Measurements from ENCODE around the gene GSTO1. TPM values are rescaled to one million over a fixed set of nuclear protein-coding genes. Genes with fewer than 3 reads are reported as not detected.

GSTO1 gene
- total and polyA plus RNA-seq, 4 donors = 137 to 349 (median 211) TPM

DNA sequence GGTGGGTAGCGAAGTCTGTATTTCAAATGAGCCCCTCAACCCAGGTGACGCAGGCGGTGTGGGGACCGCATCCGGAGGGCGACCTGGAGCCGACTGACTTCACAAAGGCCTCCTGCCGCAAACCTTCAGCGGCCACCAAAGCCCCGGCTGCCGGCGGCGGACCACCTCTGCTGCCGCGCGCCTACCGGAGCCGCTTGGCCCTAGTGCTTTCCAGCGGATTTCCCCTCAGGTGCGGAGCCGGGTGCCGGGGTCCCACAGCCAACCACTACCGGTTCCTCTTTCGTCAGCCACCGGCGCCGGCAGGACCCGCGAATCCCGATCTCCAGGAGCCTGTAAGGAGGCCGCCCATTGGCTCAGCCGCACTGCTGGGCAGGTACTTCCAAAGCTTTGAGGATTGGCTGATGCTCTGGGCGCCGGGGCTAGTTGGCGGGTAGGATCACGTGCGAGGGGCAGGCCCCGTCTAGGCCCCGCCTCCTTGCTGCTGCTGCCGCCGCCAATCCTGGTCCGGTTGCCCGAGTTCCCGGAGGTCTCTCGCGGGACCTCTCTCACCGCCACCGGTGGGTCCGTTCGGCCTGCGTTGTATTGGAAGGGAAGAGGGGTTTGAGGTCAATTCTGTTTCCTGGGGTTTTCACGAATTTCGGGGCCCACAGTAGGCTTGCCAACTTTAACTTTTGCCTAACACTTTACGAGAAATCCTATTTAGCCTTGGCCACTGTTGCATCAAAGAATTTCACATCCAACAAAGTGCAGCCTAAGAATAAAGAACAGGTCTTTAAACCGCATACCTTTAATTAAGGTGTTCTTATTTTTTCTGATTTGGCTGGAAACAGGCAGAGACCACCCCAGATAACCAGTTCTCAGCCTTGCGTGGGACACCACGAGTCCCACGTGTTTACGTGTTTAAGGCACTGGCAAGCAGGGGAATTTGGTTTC, 14.3 kb downstream of the GSTO1 start, which contains the start of gene GSTO2:
Gene GSTO2, plus strand, starts transcription at position 472 of the 933 bp plus-strand sequence. CDS start 5,732 bp downstream, outside the sequence.
- H3K9me3 ChIP-seq (ENCODE audit: control insufficient read depth in 4 of 4, low read length in 3 of 4) = no peaks in the 10 kb centered on the region
- no peaks in the 10 kb centered on the region for H3K27me3 ChIP-seq (ENCODE audit: control insufficient read depth in 4 of 4, insufficient read depth in 4 of 4, low read length in 3 of 4)
- TF ChIP-seq, protein P1, sequence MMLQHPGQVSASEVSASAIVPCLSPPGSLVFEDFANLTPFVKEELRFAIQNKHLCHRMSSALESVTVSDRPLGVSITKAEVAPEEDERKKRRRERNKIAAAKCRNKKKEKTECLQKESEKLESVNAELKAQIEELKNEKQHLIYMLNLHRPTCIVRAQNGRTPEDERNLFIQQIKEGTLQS (IDR thresholded peaks at IDR 0.05) = peak; percentile 59
- TF ChIP-seq FOXA2 (IDR thresholded peaks at IDR 0.05) (no peak), RXRA (IDR thresholded peaks at IDR 0.05) (no peak), SP1 (IDR thresholded peaks at IDR 0.05) (peak; percentile 83), YY1 (IDR thresholded peaks at IDR 0.05) (no peak), HNF4G (IDR thresholded peaks at IDR 0.05) (no peak), RAD21 (IDR thresholded peaks at IDR 0.05) (peak in 1 of 2 donors; percentile 4), JUND (IDR thresholded peaks at IDR 0.05) (peak in 1 of 2 donors; percentile 21), HNF4A (conservative IDR thresholded peaks at IDR 0.05) (peak in 1 of 2 donors; percentile 9), GABPA (IDR thresholded peaks at IDR 0.05 in 1 of 2, conservative IDR thresholded peaks at IDR 0.05 in 1 of 2) (peak; percentile 46 to 83), NR2F2 (IDR thresholded peaks at IDR 0.05) (no peak), TAF1 (conservative IDR thresholded peaks at IDR 0.05) (peak; percentile 1), FOXA1 (IDR thresholded peaks at IDR 0.05) (no peak), EGR1 (IDR thresholded peaks at IDR 0.05; ENCODE audit: low read depth in 2 of 2) (no peak)
- TF ChIP-seq, protein P2, sequence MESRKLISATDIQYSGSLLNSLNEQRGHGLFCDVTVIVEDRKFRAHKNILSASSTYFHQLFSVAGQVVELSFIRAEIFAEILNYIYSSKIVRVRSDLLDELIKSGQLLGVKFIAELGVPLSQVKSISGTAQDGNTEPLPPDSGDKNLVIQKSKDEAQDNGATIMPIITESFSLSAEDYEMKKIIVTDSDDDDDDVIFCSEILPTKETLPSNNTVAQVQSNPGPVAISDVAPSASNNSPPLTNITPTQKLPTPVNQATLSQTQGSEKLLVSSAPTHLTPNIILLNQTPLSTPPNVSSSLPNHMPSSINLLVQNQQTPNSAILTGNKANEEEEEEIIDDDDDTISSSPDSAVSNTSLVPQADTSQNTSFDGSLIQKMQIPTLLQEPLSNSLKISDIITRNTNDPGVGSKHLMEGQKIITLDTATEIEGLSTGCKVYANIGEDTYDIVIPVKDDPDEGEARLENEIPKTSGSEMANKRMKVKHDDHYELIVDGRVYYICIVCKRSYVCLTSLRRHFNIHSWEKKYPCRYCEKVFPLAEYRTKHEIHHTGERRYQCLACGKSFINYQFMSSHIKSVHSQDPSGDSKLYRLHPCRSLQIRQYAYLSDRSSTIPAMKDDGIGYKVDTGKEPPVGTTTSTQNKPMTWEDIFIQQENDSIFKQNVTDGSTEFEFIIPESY (IDR thresholded peaks at IDR 0.05) = peak; percentile 98
- TF ChIP-seq, protein P3, sequence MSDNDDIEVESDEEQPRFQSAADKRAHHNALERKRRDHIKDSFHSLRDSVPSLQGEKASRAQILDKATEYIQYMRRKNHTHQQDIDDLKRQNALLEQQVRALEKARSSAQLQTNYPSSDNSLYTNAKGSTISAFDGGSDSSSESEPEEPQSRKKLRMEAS (IDR thresholded peaks at IDR 0.05) = no peak
- TF ChIP-seq, protein P4, sequence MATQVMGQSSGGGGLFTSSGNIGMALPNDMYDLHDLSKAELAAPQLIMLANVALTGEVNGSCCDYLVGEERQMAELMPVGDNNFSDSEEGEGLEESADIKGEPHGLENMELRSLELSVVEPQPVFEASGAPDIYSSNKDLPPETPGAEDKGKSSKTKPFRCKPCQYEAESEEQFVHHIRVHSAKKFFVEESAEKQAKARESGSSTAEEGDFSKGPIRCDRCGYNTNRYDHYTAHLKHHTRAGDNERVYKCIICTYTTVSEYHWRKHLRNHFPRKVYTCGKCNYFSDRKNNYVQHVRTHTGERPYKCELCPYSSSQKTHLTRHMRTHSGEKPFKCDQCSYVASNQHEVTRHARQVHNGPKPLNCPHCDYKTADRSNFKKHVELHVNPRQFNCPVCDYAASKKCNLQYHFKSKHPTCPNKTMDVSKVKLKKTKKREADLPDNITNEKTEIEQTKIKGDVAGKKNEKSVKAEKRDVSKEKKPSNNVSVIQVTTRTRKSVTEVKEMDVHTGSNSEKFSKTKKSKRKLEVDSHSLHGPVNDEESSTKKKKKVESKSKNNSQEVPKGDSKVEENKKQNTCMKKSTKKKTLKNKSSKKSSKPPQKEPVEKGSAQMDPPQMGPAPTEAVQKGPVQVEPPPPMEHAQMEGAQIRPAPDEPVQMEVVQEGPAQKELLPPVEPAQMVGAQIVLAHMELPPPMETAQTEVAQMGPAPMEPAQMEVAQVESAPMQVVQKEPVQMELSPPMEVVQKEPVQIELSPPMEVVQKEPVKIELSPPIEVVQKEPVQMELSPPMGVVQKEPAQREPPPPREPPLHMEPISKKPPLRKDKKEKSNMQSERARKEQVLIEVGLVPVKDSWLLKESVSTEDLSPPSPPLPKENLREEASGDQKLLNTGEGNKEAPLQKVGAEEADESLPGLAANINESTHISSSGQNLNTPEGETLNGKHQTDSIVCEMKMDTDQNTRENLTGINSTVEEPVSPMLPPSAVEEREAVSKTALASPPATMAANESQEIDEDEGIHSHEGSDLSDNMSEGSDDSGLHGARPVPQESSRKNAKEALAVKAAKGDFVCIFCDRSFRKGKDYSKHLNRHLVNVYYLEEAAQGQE (IDR thresholded peaks at IDR 0.05) = peak; percentile 34
- TF ChIP-seq, protein P5, sequence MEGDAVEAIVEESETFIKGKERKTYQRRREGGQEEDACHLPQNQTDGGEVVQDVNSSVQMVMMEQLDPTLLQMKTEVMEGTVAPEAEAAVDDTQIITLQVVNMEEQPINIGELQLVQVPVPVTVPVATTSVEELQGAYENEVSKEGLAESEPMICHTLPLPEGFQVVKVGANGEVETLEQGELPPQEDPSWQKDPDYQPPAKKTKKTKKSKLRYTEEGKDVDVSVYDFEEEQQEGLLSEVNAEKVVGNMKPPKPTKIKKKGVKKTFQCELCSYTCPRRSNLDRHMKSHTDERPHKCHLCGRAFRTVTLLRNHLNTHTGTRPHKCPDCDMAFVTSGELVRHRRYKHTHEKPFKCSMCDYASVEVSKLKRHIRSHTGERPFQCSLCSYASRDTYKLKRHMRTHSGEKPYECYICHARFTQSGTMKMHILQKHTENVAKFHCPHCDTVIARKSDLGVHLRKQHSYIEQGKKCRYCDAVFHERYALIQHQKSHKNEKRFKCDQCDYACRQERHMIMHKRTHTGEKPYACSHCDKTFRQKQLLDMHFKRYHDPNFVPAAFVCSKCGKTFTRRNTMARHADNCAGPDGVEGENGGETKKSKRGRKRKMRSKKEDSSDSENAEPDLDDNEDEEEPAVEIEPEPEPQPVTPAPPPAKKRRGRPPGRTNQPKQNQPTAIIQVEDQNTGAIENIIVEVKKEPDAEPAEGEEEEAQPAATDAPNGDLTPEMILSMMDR (IDR thresholded peaks at IDR 0.05; ENCODE audit: low read depth, low read length, missing input control) = no peak
- H3K36me3 ChIP-seq (ENCODE audit: control insufficient read depth in 4 of 4, insufficient read depth in 3 of 4, low read depth in 1 of 4, low read length in 3 of 4) = peaks cover 17 to 39% (median 28%) of the 10 kb centered on the region in 4 donors
- H3K4me3 ChIP-seq (ENCODE audit: low read depth in 1 of 3, low read length in 3 of 3) = peak within 1 kb of the TSS; percentile 67 to 76 (median 70)
- DNase-seq (ENCODE audit: low spot score) = peak; percentile 97
- peaks cover 2 to 44% (median 26%) of the 10 kb centered on the region in 4 donors for H3K4me1 ChIP-seq (ENCODE audit: control insufficient read depth in 4 of 4, insufficient read depth in 4 of 4, low read length in 3 of 4)
- 21% methylated on average over 59 of the region's 59 CpGs for WGBS
- peak within 1 kb of the TSS; percentile 21 to 37 for H3K9ac ChIP-seq (ENCODE audit: low read depth in 1 of 2, low read length in 2 of 2)
- H3K27ac ChIP-seq (ENCODE audit: low read depth in 1 of 2, low read length in 2 of 2) = peak within 1 kb of the TSS; percentile 67 to 71
